Measurements from ENCODE around the gene SPRR2A. TPM values are rescaled to one million over a fixed set of nuclear protein-coding genes. Genes with fewer than 3 reads are reported as not detected.

SPRR2A gene
- total RNA-seq, result not detected

- CTCF ChIA-PET, result interaction anchor here (1.5 kb wide), 1 partner anchor 10 kb away, joined by 3 read pairs; no protein-coding TSS in a partner anchor
- peaks cover 19% of the 10 kb centered on the region for H3K27me3 Mint-ChIP-seq (ENCODE audit: low read depth)
- DNase-seq, result no peak
- no peak within 1 kb of the TSS for H3K27ac Mint-ChIP-seq
- H3K36me3 Mint-ChIP-seq (ENCODE audit: low read depth), result no peaks in the 10 kb centered on the region
- intact Hi-C loops (cut with micrococcal nuclease), result no loop called here
- no peak within 1 kb of the TSS for H3K4me3 Mint-ChIP-seq
- H3K9me3 Mint-ChIP-seq, result no peaks in the 10 kb centered on the region
- no peaks in the 10 kb centered on the region for H3K4me1 Mint-ChIP-seq (ENCODE audit: low read depth)
These were observed at the start of gene SPRR2A for GRCh38 chr1:153057375-153057774. TSS of gene SPRR2A (minus strand) at chr1:153057512. CDS start at chr1:153056735, 777 bp downstream.

GRCh38 chr1:153100245-153100644 lies 42.9 kb upstream of the SPRR2A start:
- peaks cover 22% of the 10 kb centered on the region for H3K27me3 Mint-ChIP-seq (ENCODE audit: low read depth)
- H3K27ac Mint-ChIP-seq, result no peak overlapping the region
- intact Hi-C loops (cut with micrococcal nuclease), result no loop called here
- no peaks in the 10 kb centered on the region for H3K4me1 Mint-ChIP-seq (ENCODE audit: low read depth)
- H3K4me3 Mint-ChIP-seq, result no peak overlapping the region
- no peak for DNase-seq
- no peaks in the 10 kb centered on the region for H3K36me3 Mint-ChIP-seq (ENCODE audit: low read depth)
- CTCF ChIA-PET, result no interaction called here
- peaks cover 2% of the 10 kb centered on the region for H3K9me3 Mint-ChIP-seq

- intact Hi-C loops (cut with micrococcal nuclease), result no loop called here
- H3K4me1 Mint-ChIP-seq (ENCODE audit: low read depth), result no peaks in the 10 kb centered on the region
- no peaks in the 10 kb centered on the region for H3K36me3 Mint-ChIP-seq (ENCODE audit: low read depth)
- CTCF ChIA-PET, result no interaction called here
- no peaks in the 10 kb centered on the region for H3K9me3 Mint-ChIP-seq
- H3K27me3 Mint-ChIP-seq (ENCODE audit: low read depth), result peaks cover 22% of the 10 kb centered on the region
- no peak overlapping the region for H3K4me3 Mint-ChIP-seq
- no peak overlapping the region for H3K27ac Mint-ChIP-seq
- no peak for DNase-seq
These were observed 42.2 kb upstream of the SPRR2A start for GRCh38 chr1:153099461-153100045.

GRCh38 chr1:153095764-153096163 lies 38.5 kb upstream of the SPRR2A start:
- CTCF ChIA-PET, result no interaction called here
- no peaks in the 10 kb centered on the region for H3K36me3 Mint-ChIP-seq (ENCODE audit: low read depth)
- no peak overlapping the region for H3K4me3 Mint-ChIP-seq

GRCh38 chr1:153094426-153094825 lies 37.1 kb upstream of the SPRR2A start, which contains the start of gene SPRR2E:
TSS of gene SPRR2E (minus strand) at chr1:153094526. CDS start at chr1:153093751, 775 bp downstream.
- no peak for DNase-seq
- intact Hi-C loops (cut with micrococcal nuclease), result no loop called here
- no peak within 1 kb of the TSS for H3K27ac Mint-ChIP-seq
- no peaks in the 10 kb centered on the region for H3K4me1 Mint-ChIP-seq (ENCODE audit: low read depth)
- CTCF ChIA-PET, result no interaction called here
- H3K36me3 Mint-ChIP-seq (ENCODE audit: low read depth), result no peaks in the 10 kb centered on the region
- H3K27me3 Mint-ChIP-seq (ENCODE audit: low read depth), result peaks cover 11% of the 10 kb centered on the region
- H3K4me3 Mint-ChIP-seq, result no peak within 1 kb of the TSS
- H3K9me3 Mint-ChIP-seq, result no peaks in the 10 kb centered on the region

More at GRCh38 chr1:153095764-153096163, 38.5 kb upstream of the SPRR2A start:
- Mint-ChIP-seq H3K9me3 (no peaks in the 10 kb centered on the region), H3K4me1 (ENCODE audit: low read depth) (no peaks in the 10 kb centered on the region), H3K27me3 (ENCODE audit: low read depth) (peaks cover 12% of the 10 kb centered on the region), H3K27ac (no peak overlapping the region)
- no peak for DNase-seq
- intact Hi-C loops (cut with micrococcal nuclease), result no loop called here

- DNase-seq, result no peak
- Mint-ChIP-seq H3K4me1 (ENCODE audit: low read depth) (no peaks in the 10 kb centered on the region), H3K4me3 (no peak overlapping the region), H3K9me3 (no peaks in the 10 kb centered on the region), H3K36me3 (ENCODE audit: low read depth) (no peaks in the 10 kb centered on the region), H3K27ac (no peak overlapping the region), H3K27me3 (ENCODE audit: low read depth) (peaks cover 9% of the 10 kb centered on the region)
- CTCF ChIA-PET, result no interaction called here
- intact Hi-C loops (cut with micrococcal nuclease), result no loop called here
These were observed 30.3 kb upstream of the SPRR2A start for GRCh38 chr1:153087652-153088051.

- H3K4me1 Mint-ChIP-seq (ENCODE audit: low read depth), result no peaks in the 10 kb centered on the region
- no peak overlapping the region for H3K4me3 Mint-ChIP-seq
- peaks cover 9% of the 10 kb centered on the region for H3K27me3 Mint-ChIP-seq (ENCODE audit: low read depth)
- CTCF ChIA-PET, result no interaction called here
- H3K9me3 Mint-ChIP-seq, result peaks cover 5% of the 10 kb centered on the region
- no peaks in the 10 kb centered on the region for H3K36me3 Mint-ChIP-seq (ENCODE audit: low read depth)
- intact Hi-C loops (cut with micrococcal nuclease), result no loop called here
- DNase-seq, result no peak
- no peak overlapping the region for H3K27ac Mint-ChIP-seq
These were observed 24.4 kb upstream of the SPRR2A start for GRCh38 chr1:153081736-153082135.

- Mint-ChIP-seq H3K27me3 (ENCODE audit: low read depth) (no peaks in the 10 kb centered on the region), H3K36me3 (ENCODE audit: low read depth) (no peaks in the 10 kb centered on the region), H3K4me3 (no peak overlapping the region), H3K9me3 (no peaks in the 10 kb centered on the region), H3K4me1 (ENCODE audit: low read depth) (no peaks in the 10 kb centered on the region), H3K27ac (no peak overlapping the region)
- intact Hi-C loops (cut with micrococcal nuclease), result no loop called here
- CTCF ChIA-PET, result no interaction called here
- no peak for DNase-seq
These were observed 15.8 kb upstream of the SPRR2A start for GRCh38 chr1:153072806-153073726.

- CTCF ChIA-PET, result no interaction called here
These were observed 14.2 kb upstream of the SPRR2A start, which contains the start of gene SPRR2B for GRCh38 chr1:153071511-153071910. TSS of gene SPRR2B (minus strand) at chr1:153071611. CDS start at chr1:153070839, 772 bp downstream.

GRCh38 chr1:153070243-153070642 lies 12.9 kb upstream of the SPRR2A start:
- H3K9me3 Mint-ChIP-seq, result no peaks in the 10 kb centered on the region
- no peaks in the 10 kb centered on the region for H3K4me1 Mint-ChIP-seq (ENCODE audit: low read depth)
- H3K36me3 Mint-ChIP-seq (ENCODE audit: low read depth), result no peaks in the 10 kb centered on the region
- CTCF ChIA-PET, result no interaction called here
- H3K27me3 Mint-ChIP-seq (ENCODE audit: low read depth), result peaks cover 6% of the 10 kb centered on the region
- intact Hi-C loops (cut with micrococcal nuclease), result no loop called here
- H3K27ac Mint-ChIP-seq, result no peak overlapping the region
- no peak overlapping the region for H3K4me3 Mint-ChIP-seq
- no peak for DNase-seq

More at GRCh38 chr1:153071511-153071910, 14.2 kb upstream of the SPRR2A start, which contains the start of gene SPRR2B:
- H3K36me3 Mint-ChIP-seq (ENCODE audit: low read depth), result no peaks in the 10 kb centered on the region
- no peaks in the 10 kb centered on the region for H3K9me3 Mint-ChIP-seq
- H3K27me3 Mint-ChIP-seq (ENCODE audit: low read depth), result peaks cover 3% of the 10 kb centered on the region
- intact Hi-C loops (cut with micrococcal nuclease), result no loop called here
- no peaks in the 10 kb centered on the region for H3K4me1 Mint-ChIP-seq (ENCODE audit: low read depth)
- no peak for DNase-seq
- H3K27ac Mint-ChIP-seq, result no peak within 1 kb of the TSS
- no peak within 1 kb of the TSS for H3K4me3 Mint-ChIP-seq

GRCh38 chr1:153058826-153059784 lies 1.8 kb upstream of the SPRR2A start:
- Mint-ChIP-seq H3K4me1 (ENCODE audit: low read depth) (no peaks in the 10 kb centered on the region), H3K4me3 (no peak overlapping the region), H3K27ac (no peak overlapping the region), H3K36me3 (ENCODE audit: low read depth) (no peaks in the 10 kb centered on the region), H3K27me3 (ENCODE audit: low read depth) (peaks cover 20% of the 10 kb centered on the region), H3K9me3 (no peaks in the 10 kb centered on the region)
- CTCF ChIA-PET, result interaction anchor here (1.5 kb wide), 1 partner anchor 8 kb away, joined by 3 read pairs; no protein-coding TSS in a partner anchor
- DNase-seq, result no peak
- intact Hi-C loops (cut with micrococcal nuclease), result no loop called here

GRCh38 chr1:153058154-153058553 lies 842 bp upstream of the SPRR2A start:
- no peak for DNase-seq
- Mint-ChIP-seq H3K36me3 (ENCODE audit: low read depth) (no peaks in the 10 kb centered on the region), H3K4me3 (no peak overlapping the region), H3K27ac (no peak overlapping the region), H3K27me3 (ENCODE audit: low read depth) (peaks cover 20% of the 10 kb centered on the region), H3K4me1 (ENCODE audit: low read depth) (no peaks in the 10 kb centered on the region), H3K9me3 (no peaks in the 10 kb centered on the region)
- CTCF ChIA-PET, result interaction anchor here (1.5 kb wide), 1 partner anchor 9 kb away, joined by 3 read pairs; no protein-coding TSS in a partner anchor
- intact Hi-C loops (cut with micrococcal nuclease), result no loop called here

Data from activated naive CD4-positive, alpha-beta T cell treated with anti-CD3 and anti-CD28 coated beads for 36 hours (primary cell).